DMS153 treated with DMSO at 0.1 percent for 48 hours (cell line): ENCODE results near the gene GOLGA2.

Source experiments
- DNase-seq: peaks from one replicate; lab custom pipeline; 2025; ENCODE audit not compliant: unreplicated experiment; lab: John Stamatoyannopoulos, UW

The GOLGA2 gene

DNA sequence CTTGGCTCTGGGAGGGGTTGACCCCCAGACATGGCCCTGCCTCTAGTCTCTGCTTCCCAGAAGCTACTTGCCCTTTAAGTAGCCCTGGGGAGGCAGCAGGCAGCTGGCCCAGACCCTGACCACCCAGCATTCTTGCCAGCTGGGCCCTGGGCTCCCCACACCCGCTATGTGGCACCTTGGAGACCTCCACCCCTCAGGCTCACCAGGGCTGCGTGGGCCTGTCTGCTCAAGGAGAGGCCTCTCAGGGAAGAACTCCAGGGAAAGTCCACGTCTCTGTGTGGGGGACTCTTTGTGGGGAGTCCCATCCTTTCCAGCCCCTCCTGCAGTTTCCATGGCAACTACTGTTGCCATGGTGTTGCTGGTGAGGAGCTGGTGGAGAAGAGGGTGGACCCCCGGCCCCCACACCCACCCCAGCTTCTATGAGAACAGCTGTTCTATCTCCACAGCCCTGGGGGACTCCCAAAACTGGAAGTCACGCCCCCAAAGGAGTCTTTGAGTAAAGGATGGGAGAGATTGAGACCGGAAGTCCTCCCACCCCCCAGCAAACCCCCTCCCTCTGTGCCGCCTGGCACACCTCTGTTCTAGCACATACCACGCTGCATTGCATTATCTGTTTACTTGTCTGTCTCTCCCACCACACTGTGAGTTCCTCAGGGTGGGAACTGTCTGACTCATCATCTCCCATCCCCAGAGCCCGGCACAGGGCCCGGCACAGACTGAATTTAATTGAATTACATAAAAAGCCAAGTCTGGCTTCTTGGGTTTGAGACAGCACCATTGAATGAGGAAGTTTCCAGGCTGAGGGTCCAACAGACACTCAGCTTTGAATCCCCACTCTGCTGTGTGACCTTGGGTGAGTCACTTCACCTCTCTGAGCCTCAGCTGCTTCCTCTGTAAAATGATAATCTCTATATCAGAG is 60.1 kb downstream of the GOLGA2 start:
- no peak for DNase-seq

DNA sequence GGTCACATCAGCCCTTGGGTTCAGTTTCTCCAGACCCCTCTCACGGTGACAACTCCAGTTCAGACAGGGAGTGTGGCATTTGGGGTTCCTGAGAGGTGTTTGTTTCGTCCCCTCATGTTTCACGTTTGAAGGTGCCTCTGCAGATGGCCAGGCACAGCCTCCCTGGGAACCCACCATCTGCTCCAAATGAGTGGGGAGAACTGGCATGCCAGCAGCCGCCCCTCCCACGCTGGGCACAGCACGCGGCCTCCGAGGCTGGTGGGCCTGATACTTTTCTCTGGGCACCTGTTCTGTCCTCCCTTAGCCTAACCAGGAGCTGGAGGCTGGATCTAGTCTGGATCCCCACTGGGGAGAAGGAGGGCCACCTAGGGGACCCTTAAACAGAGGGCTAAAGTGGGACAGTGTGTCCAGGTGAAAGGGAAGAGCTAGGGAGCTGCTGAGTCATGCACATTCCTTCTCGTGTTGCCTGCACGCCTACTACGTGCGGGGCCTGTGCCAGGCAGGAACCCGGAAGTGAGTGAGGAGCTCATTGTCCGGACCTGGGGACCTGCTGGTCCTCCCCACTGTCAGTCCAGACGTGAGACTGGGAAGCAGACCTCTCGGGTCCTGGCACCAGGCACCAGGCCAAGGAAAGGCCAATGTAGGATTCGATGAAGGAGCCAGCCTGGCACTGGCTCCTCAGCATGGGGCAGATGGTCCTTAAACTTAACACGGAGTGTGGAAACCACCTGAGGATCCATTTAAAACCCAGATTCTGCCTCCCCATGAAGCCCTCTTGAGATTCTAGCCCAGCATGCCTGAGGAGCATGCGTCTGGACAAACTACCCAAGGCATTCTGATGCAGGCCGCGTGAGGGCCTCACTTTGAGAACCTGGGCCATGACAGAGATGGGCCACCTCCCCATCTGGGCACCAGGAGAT is 61.0 kb downstream of the GOLGA2 start:
- DNase-seq, result no peak

DNA sequence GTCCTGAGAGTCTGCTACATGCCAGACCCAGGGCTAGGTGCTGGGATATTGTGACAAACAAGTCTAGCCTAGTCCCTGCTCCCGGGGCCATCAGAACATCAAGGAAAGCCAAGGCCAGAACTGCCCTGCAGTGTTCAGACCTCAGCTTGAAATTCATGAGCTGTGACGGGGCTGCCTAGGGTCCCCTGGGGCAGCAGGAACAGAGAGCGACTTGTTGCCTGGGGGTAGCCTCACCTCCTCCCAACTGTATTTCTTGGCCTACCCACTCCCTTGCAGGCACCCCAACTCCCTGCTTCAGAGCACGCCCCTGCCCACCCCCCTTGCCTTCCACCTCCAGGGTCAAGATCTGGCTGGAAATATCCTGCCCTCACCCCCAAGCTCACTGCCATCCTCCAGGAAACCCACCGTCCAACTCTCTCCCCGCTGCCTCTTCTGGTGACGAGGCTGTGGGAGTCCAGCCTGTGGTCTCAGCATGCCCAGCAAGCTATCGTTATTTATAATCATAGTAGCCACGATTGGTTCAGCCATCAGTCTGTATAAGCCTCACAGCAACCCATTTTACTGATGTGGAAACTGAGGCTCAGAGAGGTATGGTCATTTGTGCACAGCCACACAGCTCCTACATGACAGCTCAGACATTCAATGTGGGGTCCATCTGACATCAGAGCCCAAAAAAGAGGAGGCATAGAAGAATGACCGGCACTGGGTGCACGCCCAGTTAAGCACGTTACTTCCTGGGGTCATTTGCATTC is 61.9 kb downstream of the GOLGA2 start:
- no peak for DNase-seq

DNA sequence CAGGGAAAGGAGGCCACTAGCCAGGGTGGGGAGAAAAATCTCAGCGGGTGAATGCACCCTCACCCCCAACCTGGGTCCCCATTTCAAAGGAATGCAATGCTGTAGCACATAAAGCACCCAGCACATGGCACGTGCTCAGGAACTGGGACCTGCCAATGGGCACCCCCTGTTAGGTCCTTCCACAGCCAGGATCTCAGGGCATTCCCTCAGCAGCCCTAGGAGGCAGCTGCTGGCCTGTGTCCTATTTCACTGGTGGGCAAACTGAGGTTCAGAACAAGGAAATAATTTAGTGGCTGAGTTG is 63.9 kb downstream of the GOLGA2 start:
- no peak for DNase-seq

DNA sequence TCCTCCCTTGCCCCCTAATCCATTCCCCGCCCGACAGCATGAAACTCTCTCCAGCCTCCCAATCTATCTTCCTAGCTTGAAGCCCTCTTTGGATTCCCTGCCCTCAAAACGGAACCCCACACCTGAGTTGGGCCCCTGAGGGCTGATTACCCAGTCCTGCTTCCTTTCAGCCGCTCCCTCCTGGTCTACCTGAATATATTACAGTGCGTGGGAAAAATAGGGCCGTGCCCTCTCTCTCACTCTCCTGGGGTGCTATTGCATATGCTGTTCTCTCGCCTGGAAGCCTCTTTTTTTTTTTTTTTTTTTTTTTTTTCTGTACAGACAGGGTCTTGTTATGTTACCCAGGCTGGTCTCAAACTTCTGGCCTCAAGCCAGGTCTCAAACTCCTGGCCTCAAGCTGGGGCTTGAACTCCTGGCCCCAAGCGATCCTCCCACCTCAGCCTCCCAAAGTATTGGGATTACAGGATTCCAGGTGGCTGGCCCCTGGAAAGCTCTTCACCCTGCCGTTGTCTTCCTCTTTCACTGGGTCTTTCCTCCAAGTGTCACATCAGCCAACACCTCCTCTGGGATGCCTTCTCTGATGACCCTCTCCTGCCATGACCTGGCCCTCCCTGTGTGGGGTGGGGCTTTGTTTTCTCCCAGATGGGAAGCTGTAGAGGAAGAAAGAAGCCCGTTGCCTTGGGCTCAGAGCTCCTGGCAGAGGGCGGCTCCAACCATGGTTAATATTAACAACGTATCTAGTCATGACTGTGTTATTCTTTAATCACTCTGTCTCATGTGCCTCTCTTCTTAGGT is 64.4 kb downstream of the GOLGA2 start:
- DNase-seq, result no peak

DNA sequence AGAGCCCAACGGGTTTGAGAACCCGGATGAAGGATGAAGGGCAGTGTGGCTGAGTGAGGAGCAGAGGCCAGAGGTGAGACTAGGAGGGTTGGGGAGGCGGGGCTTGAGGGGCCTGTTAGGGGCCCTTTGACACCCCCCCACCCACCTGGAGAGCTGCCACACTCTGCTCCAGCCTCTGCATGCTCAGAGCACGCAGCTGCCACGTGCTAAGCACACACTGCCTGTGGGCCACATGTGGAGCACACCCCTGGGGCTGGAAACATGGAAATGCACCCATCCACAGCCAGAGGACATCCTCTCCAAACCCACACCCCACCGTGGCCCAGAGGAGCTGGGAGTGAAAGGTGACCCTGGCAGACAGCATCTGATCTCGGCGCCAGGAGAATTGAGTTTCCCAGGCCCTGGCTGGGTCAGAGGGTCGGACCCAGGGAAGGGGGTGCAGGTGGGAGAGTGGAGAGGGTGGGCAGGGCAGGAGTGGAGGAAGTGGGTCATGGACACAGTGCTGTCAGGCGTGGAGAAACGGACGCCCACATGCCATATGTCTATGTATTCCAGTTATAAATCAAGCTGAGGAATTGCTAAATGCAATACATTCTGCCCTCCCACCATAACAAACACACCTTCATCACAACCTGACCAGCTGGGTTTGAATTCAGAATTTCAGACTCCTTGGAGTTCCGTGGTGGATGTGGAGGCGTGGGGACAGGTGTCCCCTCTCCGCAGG is 66.7 kb downstream of the GOLGA2 start:
- no peak for DNase-seq

DNA sequence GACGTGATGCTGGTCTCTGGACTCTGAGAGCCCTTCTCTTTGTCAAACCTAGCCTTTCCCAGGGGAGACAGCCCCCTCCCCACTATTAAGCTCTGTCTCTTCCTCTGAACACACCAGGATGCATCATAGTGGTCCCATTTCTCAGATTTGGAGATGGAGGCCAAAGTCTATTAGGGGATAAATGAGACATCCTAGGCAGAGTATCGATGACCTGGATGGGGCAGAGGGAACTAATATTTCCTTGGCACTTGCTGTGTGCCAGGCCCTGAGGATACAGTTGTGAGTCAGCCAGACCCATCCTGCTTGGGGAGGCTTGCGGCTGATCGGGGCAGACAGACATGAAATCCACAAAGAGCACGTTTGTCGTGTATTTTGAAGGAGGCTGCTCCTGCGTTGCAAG is 67.4 kb downstream of the GOLGA2 start:
- DNase-seq, result no peak

DNA sequence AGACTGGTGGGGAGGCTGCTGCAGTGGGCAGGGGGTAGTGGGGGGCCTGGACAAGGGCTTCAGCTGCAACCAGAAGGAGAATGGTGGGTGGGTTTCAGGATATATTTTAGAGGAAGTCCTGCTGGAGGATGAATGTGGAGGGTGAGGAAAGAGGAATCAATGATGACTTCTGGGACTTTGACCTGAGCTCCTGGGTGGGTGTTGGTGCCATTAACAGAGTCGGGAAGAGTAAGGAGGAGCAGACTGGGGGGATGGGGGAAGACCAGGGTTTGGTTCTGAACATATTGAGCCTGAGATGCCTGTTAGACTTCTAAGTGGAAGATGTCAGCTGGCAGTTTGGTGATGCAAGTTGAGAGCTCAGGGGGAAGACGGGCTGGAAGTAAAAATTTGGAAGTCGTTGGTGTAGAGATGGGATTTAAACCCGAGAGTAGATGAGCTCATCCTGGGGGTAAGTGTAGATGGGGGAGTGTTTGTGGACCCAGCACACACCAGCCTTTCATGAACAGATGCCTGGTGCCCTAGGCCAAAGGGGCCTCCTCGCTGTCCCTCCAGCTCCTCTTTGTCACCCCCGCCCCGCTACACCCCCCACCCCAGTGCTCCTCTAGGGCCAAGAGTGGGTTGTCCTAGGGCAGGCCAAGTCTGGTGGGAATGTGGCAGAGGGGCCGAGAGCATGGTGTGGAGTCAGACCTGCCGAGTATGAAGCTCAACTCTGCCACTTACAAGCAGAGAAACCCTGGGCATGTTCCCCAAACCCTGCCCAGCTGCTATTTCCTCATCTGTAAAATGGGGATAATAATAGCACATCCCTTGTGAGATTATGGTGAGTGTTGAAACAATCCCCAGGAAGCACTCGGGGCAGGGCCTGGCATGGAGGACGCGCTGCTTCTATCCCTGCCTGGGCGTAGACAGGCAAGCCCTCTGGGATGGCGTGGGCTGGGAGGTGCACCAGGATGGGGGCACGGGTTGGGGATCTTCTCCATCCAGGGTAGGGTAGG is 68.6 kb downstream of the GOLGA2 start:
- DNase-seq, result no peak

DNA sequence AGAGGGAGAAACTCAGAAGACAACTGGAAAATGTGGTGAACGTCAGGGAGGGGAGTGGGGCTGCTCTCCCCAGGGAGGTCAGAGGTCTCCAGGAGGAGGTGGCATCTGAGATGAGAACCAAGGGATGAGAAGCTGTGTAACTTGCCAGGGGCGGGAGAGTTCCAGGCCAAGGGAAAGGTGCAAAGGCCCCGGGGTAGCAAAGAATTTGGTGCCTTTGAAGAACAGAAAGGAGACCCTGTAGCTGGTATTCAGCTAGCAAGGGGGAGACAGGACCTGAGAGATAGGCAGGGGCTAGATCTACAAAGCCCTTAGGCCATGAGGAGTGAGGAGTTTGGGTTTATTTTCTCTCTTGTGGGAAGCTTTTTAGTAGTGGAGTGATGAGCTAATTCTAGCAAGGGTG is 69.3 kb downstream of the GOLGA2 start:
- no peak for DNase-seq
